Glomerular visceral epithelial cell (primary cell): Measurements from ENCODE around the gene OCIAD2.
"Not testable (repeated sequence)": the region's sequence is repeated elsewhere in the genome, so short reads cannot be mapped to it uniquely, and the experiment has no call there.

Experiments
- DNase-seq: peaks from one replicate; pipeline ENCODE4 v3.0.0-alpha.2; 2016; ENCODE audit errors: extremely low spot score

The OCIAD2 gene

DNA sequence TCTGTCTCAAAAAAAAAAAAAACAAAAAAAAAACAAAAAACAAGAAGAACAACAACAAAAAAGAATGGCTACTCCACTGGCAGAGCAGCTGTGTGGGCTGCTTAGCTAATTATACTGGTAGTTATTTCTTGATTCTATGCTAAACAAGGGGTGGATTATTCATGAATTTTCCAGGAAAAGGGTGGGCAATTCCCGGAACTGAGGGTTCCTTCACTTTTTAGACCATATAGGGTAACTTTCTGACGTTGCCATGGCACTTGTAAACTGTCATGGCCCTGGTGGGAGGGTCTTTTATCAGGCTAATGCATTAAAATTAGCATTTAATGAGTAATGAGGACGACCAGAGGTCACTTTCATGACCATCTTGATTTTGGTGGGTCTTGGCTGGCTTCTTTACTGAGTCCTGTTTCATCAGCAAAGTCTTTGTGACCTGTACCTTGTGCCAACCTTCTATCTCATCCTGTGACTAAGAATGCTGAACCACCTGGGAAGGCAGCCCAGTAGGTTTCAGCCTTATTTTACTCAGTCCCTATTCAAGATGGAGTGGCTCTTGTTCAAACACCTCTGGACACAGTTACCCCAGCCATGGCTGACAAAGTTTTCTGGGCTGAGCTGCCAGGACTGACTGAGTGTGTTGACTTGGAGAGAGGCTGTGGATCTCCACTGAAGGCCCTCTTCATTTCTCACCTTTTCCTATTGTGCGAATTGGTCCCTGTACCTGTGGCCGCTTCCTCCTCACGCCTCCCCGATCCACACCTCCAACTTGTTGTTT is 1.3 kb upstream of the OCIAD2 start:
- DNase-seq = no peak

DNA sequence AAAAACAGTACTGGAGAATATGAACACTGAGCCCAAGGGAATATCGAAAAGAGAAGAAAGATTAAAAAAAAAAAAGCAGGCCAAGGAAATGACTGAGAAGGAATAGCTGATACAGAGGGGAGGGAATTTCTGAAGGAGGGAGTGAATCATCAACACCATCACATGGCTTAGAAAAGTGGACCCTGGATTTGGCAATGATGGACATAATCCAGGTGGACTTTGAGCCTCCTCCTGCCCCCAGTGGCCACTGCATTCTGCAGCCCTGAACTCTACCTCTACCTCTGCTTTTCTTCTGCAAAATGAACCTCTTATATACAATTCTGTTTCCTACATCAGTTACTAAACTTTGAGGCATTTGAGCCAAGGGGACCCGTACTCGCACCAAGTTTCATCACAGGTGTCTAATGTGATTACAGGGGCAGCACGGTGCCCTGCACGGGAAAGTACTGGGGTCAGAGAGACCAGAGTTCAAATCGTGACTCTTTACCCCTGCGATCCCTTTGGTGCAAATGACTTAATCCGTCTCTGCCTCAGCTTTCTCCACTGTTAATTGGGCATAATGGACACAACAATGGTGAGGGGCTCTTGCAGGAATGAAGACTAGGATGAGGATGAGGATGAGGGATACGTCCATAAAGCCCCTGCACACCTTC is 1.1 kb downstream of the OCIAD2 start:
- peak; percentile 70 for DNase-seq

DNA sequence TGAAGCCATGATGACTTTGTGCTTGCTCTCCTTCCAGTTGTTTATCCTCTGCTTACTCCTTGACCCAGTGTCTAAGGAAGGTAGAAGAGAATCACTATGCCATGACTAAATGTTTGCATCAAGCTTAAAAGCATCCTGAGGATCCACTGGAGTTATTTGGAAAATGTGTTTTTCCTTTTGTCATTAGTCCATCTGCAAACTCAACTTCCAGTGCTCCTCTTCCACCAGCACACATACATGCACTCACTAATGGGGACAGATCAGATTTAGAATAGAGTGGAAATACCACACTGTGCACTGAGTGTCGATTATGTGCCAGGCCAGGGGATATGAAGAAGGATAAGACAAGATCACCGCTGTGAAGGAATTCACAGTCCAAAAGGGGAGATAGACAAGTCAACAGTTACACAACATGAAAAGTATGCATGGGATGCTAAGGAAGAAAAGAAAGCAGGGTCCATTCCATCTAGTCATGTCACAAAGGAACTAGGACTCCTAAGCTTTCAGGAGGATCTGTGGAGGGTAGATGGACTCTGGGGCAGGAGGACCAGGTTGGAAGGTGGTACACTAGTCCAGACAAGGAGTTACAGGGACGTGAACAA is 1.9 kb downstream of the OCIAD2 start:
- DNase-seq = no peak

DNA sequence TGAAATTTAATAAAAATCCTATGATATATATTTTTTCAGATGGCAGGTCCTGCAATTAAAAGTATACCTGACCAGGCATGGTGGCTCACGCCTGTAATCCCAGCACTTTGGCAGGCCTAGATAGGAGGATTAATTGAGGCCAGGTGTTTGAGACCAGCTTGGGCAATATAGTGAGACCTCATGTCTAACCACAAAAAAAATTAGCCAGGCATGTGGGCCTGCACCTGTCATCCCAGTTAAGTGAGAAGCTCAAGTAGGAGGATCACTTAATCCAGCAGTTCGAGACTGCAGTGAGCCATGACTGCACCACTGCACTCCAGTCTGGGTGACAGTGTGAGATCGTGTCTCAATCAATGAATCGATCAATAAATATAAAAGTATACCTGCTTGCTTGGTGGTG is 2.5 kb downstream of the OCIAD2 start:
- DNase-seq = no peak

DNA sequence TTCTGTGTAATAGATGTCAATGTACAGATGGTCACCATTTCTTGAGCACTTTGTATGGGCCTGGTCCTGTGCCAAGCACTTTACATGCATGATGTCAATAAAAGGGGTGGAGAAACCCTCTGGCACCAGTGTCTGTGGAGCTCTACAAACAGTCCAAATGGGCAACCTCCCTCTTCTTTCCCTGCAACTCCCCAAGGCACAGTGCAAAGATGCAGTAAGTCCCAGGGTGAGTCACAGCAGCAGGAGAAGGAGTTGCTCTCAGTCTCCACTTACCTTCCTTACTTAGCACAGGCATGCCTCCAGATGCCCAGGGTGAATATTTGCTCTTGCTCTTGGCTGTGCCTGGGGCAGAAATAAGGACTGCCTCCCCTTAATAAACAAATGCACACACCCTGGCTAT is 4.3 kb downstream of the OCIAD2 start:
- no peak for DNase-seq

DNA sequence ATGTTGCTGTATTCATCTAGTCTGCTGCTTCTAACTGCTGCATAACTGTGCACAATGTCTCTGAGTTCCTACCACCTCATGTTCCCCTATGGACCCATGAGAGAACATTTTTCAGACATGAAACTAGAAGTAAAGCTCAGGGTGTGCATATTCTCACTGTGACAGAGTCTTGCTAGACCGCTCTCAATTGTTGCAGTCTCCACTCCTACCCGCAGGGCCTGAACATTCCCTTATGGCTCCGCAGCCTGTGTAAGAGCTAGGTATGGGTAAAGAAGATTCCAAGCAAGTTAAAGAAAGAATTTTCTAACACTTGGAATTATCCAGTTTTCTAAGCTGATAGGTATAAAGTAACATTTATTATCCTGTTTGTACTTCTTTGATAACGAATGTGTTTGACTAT is 5.4 kb downstream of the OCIAD2 start:
- no peak for DNase-seq

DNA sequence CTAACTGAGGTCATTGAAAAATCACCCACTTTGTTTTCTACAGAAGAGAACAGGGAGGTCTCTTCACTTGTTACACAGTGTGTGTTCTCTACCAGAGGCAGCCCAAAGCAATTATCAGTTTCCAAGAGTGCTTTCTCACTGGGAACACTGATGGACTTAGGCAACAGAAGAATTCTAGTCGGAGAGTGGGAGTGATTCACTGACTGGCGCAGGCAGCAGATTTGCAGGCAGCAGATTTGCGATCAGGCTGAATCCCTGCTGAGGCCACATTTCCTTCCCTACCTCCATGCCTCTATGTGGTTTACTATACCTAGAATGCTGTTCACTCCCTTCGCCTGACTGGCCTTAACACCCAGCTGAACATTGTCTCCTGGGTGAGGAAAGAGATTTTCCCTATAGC is 6.6 kb downstream of the OCIAD2 start:
- no peak for DNase-seq

DNA sequence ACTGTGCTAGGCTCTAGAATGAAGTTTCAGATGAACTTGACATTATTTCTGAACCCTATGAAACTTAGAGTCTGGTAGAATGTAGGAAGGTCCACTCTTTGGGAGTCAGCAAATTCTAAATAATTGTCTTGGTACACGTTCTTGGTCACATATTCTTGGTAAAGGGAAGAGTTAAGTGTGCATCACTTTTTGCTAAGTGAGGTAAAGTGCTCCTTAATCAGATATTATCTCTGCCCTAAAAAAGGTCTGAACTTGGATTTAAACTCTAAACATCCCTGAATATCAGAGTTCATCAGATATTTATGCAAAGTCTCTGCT is 7.2 kb downstream of the OCIAD2 start:
- no peak for DNase-seq

DNA sequence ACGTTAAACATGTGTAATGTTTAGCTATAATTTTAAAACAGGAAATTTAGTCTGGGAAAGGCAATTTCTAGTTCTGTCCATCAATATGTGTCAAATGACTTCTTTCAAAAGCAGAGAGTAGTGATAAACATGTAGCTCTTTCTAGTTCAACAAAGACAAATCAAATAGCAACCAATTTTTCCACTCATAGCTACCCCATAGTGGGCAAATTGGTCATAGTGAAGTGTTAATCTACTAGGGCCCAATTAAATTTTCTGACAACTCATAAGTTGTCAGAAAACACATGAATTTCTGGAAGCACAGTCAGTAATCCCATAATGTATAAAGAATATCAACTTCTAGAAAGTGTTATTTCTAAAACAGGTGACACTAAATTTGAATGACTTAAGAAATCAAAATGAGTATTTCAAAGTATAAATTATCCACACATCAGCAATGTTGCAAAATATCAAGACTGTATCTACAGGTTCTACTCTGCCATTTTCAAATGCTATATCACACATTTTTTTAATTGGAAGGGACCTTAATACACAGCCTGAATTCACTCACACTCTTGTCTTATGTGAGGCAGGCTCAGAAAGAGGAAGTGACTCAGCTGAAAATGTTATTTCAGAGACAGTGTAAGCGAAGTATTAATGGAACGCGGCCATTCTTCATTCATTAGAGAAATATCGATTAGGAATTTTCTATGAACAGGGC is 7.7 kb downstream of the OCIAD2 start:
- DNase-seq = no peak

DNA sequence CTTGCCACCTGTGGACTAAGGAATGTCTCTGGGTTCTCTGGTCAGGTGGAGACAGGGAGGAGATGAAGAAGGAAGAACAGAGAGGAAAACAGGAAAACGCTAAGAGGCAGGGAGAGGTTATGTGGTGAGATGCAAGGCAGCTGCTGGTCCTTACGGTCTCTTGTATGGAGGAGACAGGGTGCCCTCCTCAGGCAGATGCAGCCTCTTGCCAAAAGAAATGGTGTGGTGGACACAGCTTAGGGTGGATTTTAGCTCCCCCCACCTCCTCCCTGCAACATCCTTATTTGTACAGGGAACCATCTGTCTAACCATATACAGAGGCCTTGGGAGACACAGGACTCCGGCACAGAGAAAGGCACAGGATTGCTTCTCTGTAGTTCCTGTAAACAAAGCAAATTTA is 9.7 kb downstream of the OCIAD2 start:
- no peak for DNase-seq

DNA sequence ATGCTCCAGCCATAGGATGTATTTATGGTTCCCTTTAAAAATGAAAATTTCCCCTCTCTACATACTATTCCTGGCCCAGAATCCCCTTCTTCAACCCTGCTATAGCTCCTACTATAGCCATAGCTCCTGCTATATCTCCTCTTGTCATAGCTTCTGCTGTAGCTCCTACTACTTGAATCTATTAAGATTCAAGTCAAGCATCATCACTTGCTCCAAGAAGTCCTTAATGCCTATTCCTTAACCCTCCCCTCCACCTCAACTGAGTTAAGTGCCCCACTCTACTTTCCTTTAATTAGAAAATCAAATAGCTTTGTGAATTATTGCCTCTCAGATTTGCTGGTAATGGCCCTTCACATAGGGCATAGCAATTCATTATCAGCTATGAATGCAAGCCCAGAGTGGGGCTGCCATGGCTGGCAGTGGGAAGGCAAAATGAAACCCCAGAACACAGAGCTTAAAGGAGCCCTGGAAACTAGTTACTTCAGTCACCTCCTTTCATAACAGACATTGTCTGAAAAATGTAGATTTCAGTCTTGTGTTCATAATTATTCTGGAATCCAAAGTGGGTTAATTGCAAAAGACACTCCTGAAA is 15.4 kb downstream of the OCIAD2 start:
- no peak for DNase-seq

DNA sequence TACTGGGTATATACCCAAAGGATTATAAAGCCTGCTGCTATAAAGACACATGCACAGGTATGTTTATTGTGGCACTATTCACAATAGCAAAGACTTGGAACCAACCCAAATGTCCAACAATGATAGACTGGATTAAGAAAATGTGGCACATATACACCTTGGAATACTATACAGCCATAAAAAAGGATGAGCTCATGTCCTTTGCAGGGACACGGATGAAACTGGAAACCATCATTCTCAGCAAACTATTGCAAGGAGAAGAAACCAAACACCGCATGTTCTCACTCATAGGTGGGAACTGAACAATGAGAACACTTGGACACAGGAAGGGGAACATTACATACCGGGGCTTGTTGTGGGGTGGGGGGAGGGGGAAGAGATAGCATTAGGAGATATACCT is 16.8 kb downstream of the OCIAD2 start:
- not testable (repeated sequence) for DNase-seq

DNA sequence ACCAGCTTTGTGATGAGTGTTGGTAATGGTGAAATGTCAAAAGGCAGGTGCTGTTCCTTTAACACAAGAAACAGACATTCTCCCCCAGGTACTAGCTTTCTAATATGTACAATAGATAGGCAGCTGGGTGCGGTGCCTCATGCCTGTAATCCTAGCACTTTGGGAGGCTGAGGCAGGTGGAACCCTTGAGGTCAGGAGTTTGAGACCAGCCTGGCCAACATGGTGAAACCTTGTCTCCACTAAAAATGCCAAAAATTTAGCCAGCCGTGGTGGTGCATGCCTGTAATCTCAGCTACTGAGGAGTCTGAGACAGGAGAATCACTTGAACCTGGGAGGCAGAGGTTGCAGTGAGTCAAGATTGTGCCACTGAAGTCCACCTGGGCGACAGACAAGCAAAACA is 24.9 kb downstream of the OCIAD2 start:
- not testable (repeated sequence) for DNase-seq

DNA sequence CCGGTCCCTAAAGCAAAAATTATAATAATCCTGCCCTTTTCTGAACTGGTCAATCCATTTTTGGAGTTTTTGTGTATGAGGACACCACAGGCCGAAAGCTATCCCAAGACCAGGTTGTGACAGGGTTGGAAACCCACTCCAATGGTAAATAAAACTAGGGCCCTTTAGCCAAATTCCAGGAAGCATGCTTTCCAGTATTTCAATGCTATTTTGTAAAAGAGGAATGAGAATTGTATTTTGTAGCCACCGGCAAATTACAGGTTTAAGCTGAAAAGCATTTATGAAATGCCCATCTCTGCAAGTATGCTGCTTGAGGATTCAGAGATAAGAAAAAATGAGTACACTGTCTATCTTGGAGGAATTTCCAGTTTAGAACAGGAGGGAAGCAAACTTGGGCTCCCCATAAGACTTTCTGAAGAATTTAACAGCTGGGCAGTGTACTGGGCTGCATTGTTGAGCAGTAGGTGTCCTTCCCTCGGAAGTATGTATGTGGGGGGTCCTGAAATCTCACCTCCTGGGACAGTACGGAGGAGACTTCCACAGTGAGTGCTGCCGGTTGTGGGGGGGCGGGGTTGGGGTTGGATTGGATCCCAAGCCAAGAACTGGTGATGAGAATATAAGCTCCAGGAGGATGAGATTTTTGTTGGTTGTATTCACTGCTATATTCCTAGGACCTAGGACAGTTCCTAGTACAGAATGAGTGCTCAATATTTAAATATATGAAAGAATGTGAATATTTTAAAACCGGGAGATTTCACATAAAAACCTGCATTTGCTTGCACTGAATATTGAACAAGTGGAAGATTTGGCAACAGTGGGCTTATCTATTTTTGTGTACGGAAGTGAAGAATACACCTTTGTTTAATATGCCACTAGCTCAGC is 26.8 kb downstream of the OCIAD2 start:
- no peak for DNase-seq

DNA sequence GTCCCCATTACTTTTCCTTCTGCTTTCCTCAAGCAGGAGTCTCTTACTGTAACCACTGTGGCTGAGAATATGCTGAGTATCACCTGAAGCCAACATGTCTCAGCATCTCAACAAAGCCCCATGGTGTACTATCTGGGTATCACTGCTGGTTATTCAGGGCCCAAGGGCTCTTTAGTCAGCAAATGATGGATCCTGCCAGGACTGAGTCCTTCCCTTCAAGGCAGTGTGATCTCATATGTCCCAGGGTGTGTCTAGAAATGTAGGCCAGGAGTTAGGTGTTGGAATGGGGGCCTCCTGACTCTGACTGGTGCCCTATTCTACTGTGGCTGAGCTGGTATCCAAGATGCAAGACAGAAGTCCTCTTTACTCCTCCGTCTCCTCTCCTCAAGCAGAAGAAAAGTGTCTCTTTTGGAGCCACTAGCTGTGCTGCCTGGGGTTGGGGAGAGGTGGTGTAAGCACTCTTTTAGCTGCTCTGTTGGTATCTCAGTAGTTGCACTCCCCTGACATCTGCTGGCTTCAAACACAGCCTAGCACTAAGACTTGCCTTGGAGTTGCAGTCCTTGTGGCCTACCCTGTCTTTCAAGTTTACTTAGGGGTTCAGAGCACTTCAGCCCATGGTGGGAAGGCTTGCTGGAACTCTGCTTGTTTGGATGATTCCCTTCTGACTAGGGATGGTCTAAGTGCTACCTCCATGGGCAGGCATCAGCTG is 28.6 kb downstream of the OCIAD2 start:
- no peak for DNase-seq

DNA sequence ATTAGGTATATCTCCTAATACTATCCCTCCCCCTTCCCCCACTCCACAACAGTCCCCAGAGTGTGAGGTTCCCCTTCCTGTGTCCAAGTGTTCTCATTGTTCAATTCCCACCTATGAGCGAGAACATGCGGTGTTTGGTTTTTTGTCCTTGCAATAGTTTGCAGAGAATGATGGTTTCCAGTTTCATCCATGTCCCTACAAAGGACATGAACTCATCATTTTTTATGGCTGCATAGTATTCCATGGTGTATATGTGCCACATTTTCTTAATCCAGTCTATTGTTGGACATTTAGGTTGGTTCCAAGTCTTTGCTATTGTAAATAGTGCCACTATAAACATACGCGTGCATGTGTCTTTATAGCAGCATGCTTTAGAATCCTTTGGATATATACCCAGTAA is 41.9 kb downstream of the OCIAD2 start:
- not testable (repeated sequence) for DNase-seq

DNA sequence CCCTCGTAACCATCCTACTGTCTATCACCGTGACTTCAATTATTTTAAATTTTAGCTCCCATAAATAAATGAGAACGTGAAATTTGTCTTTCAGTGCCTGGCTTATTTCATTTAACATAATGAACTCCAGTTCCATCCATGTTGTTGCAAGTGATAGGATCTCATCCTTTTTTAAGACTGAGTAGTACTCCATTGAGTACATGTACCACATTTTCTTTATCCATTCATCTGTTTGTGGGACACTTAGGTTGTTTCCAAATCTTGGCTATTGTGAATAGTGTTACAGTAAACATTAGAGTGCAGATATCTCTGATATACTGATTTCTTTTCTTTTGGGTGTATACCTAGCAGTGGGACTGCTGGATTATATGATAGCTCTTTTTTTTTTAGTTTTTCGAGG is 42.8 kb downstream of the OCIAD2 start:
- DNase-seq = no peak

DNA sequence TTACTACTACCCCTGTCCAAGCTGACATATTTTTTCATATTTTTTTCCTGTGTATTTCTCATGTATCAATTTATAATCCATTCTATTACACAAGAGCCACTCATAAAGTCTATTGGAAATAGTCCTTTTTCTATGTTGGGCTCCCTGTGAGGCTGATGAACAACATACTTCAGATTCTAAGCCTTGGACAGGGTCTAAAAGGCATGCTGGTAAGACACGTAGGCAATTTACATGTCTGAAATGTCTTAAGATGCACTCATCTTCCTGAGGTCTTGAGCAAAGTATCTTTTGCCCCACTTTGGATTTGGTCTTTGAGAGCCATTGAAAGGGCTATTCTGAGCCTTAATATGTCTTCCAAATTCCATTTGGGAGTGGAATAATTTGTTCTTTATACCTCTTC is 43.9 kb downstream of the OCIAD2 start:
- no peak for DNase-seq

DNA sequence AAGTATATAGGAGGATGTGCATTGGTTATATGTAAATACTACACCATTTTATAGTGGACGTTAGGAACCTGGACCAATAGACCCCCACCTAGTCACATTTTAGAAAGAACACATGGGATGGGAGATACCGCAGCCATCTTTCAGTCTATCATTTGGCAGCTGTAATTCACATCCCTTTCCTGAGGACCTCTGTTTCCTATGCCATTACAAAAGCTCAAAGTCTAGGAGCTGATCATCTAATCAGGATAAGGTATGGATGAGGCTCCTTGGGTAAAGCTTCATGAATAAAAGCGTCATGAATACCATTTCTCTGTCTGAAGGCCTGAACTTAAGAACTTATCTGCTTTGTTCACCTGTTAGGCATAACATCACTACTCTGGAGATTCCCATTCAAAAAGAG is 44.5 kb downstream of the OCIAD2 start:
- DNase-seq = no peak

DNA sequence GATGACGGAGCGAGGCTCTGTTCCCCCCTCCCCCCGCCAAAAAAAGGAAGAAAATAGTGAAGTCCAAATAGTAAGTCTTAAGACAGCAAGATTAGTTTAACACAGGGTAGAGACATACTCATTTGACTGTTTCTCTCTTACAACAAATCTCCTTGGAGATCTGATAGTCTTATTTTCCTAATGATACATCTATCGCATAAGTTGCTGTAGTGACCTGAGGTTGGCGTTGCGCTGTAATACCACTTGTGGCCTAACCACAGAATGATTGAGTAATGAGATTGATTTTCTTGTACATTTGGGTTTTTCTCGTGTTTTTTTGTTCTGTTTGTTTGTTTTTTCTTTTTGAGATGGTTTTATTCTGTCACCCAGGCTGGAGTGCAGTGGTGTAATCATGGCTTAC is 48.4 kb downstream of the OCIAD2 start:
- DNase-seq = peak; percentile 9

DNA sequence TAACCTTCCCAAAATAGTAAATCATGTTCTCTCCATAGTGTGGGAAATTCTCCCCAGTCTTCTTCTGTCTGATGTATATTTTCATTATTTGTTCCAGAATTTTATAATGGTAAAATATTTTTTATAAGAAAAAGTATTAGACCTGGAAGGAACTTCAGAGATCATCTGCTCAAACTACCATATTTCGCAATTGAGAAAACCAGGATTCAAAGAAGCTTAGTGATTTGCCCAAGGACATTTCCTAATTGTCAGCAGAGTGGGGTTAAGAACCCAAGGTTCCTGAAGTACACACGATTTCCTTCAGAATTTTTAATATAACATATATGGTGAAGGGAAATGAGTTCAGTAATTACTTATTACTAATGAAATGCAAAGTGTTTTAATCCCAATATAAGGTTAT is 51.6 kb downstream of the OCIAD2 start:
- no peak for DNase-seq
